HepG2 (cell line): ENCODE data around the gene ZNF581. TPM values are rescaled to one million over a fixed set of nuclear protein-coding genes. Genes with fewer than 3 reads are reported as not detected.
A peak's percentile ranks its signal among the peaks of the same experiment; 100 is the strongest.

Source experiments
- AHDC1 ChIP-seq: sonication (generic); formaldehyde crosslinking; IDR thresholded peaks from 2 replicates; pipeline ENCODE4 v1.5.1; 2020; ENCODE audit warnings: mild to moderate bottlenecking, missing genetic modification reagents, borderline replicate concordance
- DNMT3B ChIP-seq: conservative IDR thresholded peaks from 2 replicates; pipeline ENCODE4 v1.6.1; 2016; ENCODE audit warnings: missing biosample characterization, control low read depth
- KLF9 ChIP-seq: IDR thresholded peaks from 2 replicates; pipeline ENCODE4 v1.6.1; 2016; ENCODE audit warnings: low read depth
- NR2F1 ChIP-seq, 2 experiments: fragments of 450-650 bp in 1 of 2; formaldehyde crosslinking in 1 of 2; IDR thresholded peaks; 2 replicates each; pipeline versions ENCODE4 v1.5.0 to v1.6.1; 2016 to 2020; ENCODE audit warnings: mild to moderate bottlenecking in 1 of 2, missing compliant biosample characterization in 1 of 2, missing genetic modification reagents in 1 of 2, moderate library complexity in 1 of 2
- NR2F6 ChIP-seq, 2 experiments: IDR thresholded peaks; 2 replicates each; pipeline ENCODE4 v1.6.1; 2016; ENCODE audit warnings: antibody characterized with exemption in 1 of 2, mild to moderate bottlenecking in 1 of 2
- SOX13 ChIP-seq, 3 experiments: fragments of 450-650 bp in 1 of 3; sonication (generic) in 1 of 3; formaldehyde crosslinking in 1 of 3; IDR thresholded peaks in 2 of 3; conservative IDR thresholded peaks in 1 of 3; 2 replicates each; pipeline versions ENCODE4 v1.5.0 to v1.6.1; 2016 to 2020; ENCODE audit warnings: antibody characterized with exemption in 1 of 3, mild to moderate bottlenecking in 1 of 3, missing compliant biosample characterization in 1 of 3, missing genetic modification reagents in 1 of 3, moderate library complexity in 1 of 3
- SP4 ChIP-seq: sonication (generic); formaldehyde crosslinking; IDR thresholded peaks from 2 replicates; pipeline ENCODE4 v1.8.1; 2023; ENCODE audit warnings: mild to moderate bottlenecking, missing genetic modification reagents
- TMF1 ChIP-seq: sonication (generic); formaldehyde crosslinking; IDR thresholded peaks from 2 replicates; pipeline ENCODE4 v1.8.1; 2022; ENCODE audit warnings: low read depth, missing genetic modification reagents
- TOPORS ChIP-seq: sonication (generic); formaldehyde crosslinking; IDR thresholded peaks from 2 replicates; pipeline ENCODE4 v1.8.0; 2023; ENCODE audit warnings: mild to moderate bottlenecking, missing genetic modification reagents
- XRCC5 ChIP-seq: fragments of 200-400 bp; formaldehyde crosslinking; optimal IDR thresholded peaks from 2 replicates; pipeline ENCODE3; 2017; ENCODE audit warnings: mild to moderate bottlenecking, low read length
- ZBTB2 ChIP-seq: sonication (generic); formaldehyde crosslinking; IDR thresholded peaks from 2 replicates; pipeline ENCODE4 v1.8.0; 2022; ENCODE audit warnings: low read depth, missing genetic modification reagents
- ZNF230 ChIP-seq: sonication (generic); formaldehyde crosslinking; IDR thresholded peaks from 2 replicates; pipeline ENCODE4 v1.4.0; 2020; ENCODE audit warnings: mild to moderate bottlenecking, missing genetic modification reagents
- ZNF296 ChIP-seq: sonication (generic); formaldehyde crosslinking; conservative IDR thresholded peaks from 2 replicates; pipeline ENCODE4 v1.5.0; 2020; ENCODE audit warnings: mild to moderate bottlenecking, missing genetic modification reagents
- ZNF431 ChIP-seq: sonication (generic); formaldehyde crosslinking; IDR thresholded peaks from 2 replicates; pipeline ENCODE4 v1.9.0; 2022; ENCODE audit warnings: missing genetic modification reagents, low read depth, mild to moderate bottlenecking, borderline replicate concordance
- ZNF580 ChIP-seq: IDR thresholded peaks from 2 replicates; pipeline ENCODE4 v1.6.1; 2016; ENCODE audit warnings: low read depth, borderline replicate concordance
- ZNF710 ChIP-seq: sonication (generic); formaldehyde crosslinking; IDR thresholded peaks from 2 replicates; pipeline ENCODE4 v1.5.0; 2020; ENCODE audit warnings: mild to moderate bottlenecking, missing genetic modification reagents, borderline replicate concordance
- ZSCAN31 ChIP-seq: sonication (generic); formaldehyde crosslinking; IDR thresholded peaks from 2 replicates; pipeline ENCODE4 v1.5.0; 2020; ENCODE audit warnings: low read depth, mild to moderate bottlenecking, missing genetic modification reagents
- polyA plus RNA-seq, 8 experiments: library from polyadenylated mRNA; depleted of rRNA in 3 of 8; stranded (reverse) in 7 of 8; unstranded in 1 of 8; fragments of >200 nt; fragmentation: Illumina TruSeq in 4 of 8; extraction: Trizol in 4 of 8; gene quantifications; 2 replicates each; pipeline versions ENCODE4 v1.2.1 to v1.2.3, GENCODE V29; 2011 to 2016; ENCODE audit warnings: low read depth in 4 of 8, missing spikeins in 1 of 8, mixed read lengths in 1 of 8; ENCODE audit not compliant: insufficient read depth in 1 of 8
- total RNA-seq, 5 experiments: library from RNA; depleted of rRNA; stranded (reverse); fragments of >200 nt; fragmentation: Illumina TruSeq; extraction: Trizol; gene quantifications; 2 replicates each; pipeline ENCODE4 v1.2.3, GENCODE V29; 2016; ENCODE audit warnings: low read depth in 1 of 5

ZNF581 gene
- total and polyA plus RNA-seq, 2 of the 13 experiments (the other 11 are each of a cell fraction or from before 2014, with no cell fraction given), result 19.6 to 49.5 TPM

- TF ChIP-seq SOX13 (IDR thresholded peaks at IDR 0.05) (no peak), SOX13 (CRISPR knock-in tag; conservative IDR thresholded peaks at IDR 0.05 in 1 of 2, IDR thresholded peaks at IDR 0.05 in 1 of 2) (no peak), ZNF431 (CRISPR knock-in tag) (no peak), NR2F1 (CRISPR knock-in tag; IDR thresholded peaks at IDR 0.05) (no peak), XRCC5 (no peak), ZNF580 (no peak), KLF9 (CRISPR knock-in tag) (no peak), SP4 (CRISPR knock-in tag) (no peak; the same call in 1 of the 2 replicates), AHDC1 (no peak), NR2F6 (IDR thresholded peaks at IDR 0.05) (no peak), NR2F6 (CRISPR knock-in tag; IDR thresholded peaks at IDR 0.05) (no peak), ZNF710 (CRISPR knock-in tag) (peak; percentile 49), DNMT3B (CRISPR knock-in tag) (no peak), ZSCAN31 (CRISPR knock-in tag) (peak; percentile 82), ZNF296 (no peak), TOPORS (CRISPR knock-in tag) (no peak), ZNF230 (CRISPR knock-in tag) (no peak), TMF1 (CRISPR knock-in tag) (0 out of 2 replicates have a peak, but pooled peaks have one; percentile 33), ZBTB2 (CRISPR knock-in tag) (peak; percentile 44; the same call in 1 of the 2 replicates)
Observed at GRCh38 chr19:55647732-55648584, 4.5 kb downstream of the ZNF581 start, which contains the start of gene CCDC106 (continued).
